SU-DHL-6 (cell line): ENCODE measurements around the gene TOGARAM2.

ENCODE experiments used
- H2AFZ ChIP-seq: fragments of 200-600 bp; sonication (generic); 2 replicates; pipeline ENCODE4 v1.6.1; 2014; ENCODE audit warnings: low read depth, mild to moderate bottlenecking, moderate library complexity, mixed read lengths, antibody characterized with exemption, low read length; ENCODE audit not compliant: severe bottlenecking
- H3F3A ChIP-seq: fragments of 200-600 bp; shearing (Covaris generic); 2 replicates; pipeline ENCODE4 v1.6.0; 2016; ENCODE audit warnings: antibody characterized with exemption, mild to moderate bottlenecking; ENCODE audit not compliant: insufficient read depth
- H3K27ac ChIP-seq: fragments of 200-600 bp; sonication (generic); 2 replicates; pipeline ENCODE4 v1.5.1; 2016; ENCODE audit warnings: low read depth, mild to moderate bottlenecking, low read length, moderate library complexity, mixed read lengths
- H3K27me3 ChIP-seq: fragments of 200-600 bp; sonication (generic), shearing (Covaris generic); 2 replicates; pipeline ENCODE4 v1.6.0; 2014; ENCODE audit warnings: mild to moderate bottlenecking, low read length
- H3K36me3 ChIP-seq: fragments of 200-600 bp; sonication (generic); 2 replicates; pipeline ENCODE4 v1.6.1; 2014; ENCODE audit warnings: mild to moderate bottlenecking, low read length, mixed read lengths
- H3K4me2 ChIP-seq: fragments of 300-600, 200-600 bp; shearing (Covaris generic), sonication (generic); 2 replicates; pipeline ENCODE4 v1.6.0; 2014; ENCODE audit warnings: low read length, low read depth, mild to moderate bottlenecking; ENCODE audit not compliant: poor library complexity, severe bottlenecking
- H3K4me3 ChIP-seq: fragments of 200-600 bp; sonication (generic); 2 replicates; pipeline ENCODE4 v1.5.1; 2014; ENCODE audit warnings: antibody characterized with exemption, low read length, mild to moderate bottlenecking, mixed read lengths; ENCODE audit not compliant: insufficient read depth, poor library complexity, severe bottlenecking
- H3K79me2 ChIP-seq: fragments of 200-600 bp; sonication (generic); 2 replicates; pipeline ENCODE4 v1.6.1; 2014; ENCODE audit warnings: mild to moderate bottlenecking, low read length, moderate library complexity; ENCODE audit not compliant: insufficient read depth
- H3K9ac ChIP-seq: fragments of 200-600 bp; sonication (generic); 2 replicates; pipeline ENCODE4 v1.7.0; 2014; ENCODE audit warnings: mild to moderate bottlenecking, low read length
- H3K9me2 ChIP-seq: fragments of 200-600 bp; sonication (generic); replicated peaks from 2 replicates; pipeline ENCODE4 v1.6.1; 2014; ENCODE audit warnings: low read length; ENCODE audit not compliant: insufficient read depth
- H3K9me3 ChIP-seq: fragments of 200-600 bp; sonication (generic); 2 replicates; pipeline ENCODE4 v1.6.1; 2014; ENCODE audit warnings: low read length, mixed read lengths; ENCODE audit not compliant: insufficient read depth
- H4K20me1 ChIP-seq: fragments of 200-600 bp; sonication (generic); 2 replicates; pipeline ENCODE4 v1.6.1; 2014; ENCODE audit warnings: low read depth, mild to moderate bottlenecking, antibody characterized with exemption, low read length, moderate library complexity, mixed read lengths
- EZH2phosphoT487 ChIP-seq: fragments of 200-600 bp; sonication (generic), shearing (Covaris generic); conservative IDR thresholded peaks from 2 replicates; pipeline ENCODE4 v1.6.1; 2018; ENCODE audit warnings: mild to moderate bottlenecking, antibody characterized with exemption, low read length, moderate library complexity, mixed read lengths
- TF ChIP-seq, protein P1 (sequence below): fragments of 200-600 bp; sonication (generic); IDR thresholded peaks from one replicate; pipeline ENCODE4 v1.5.1; 2017; ENCODE audit warnings: antibody characterized with exemption, mild to moderate bottlenecking, low read length, moderate library complexity; ENCODE audit not compliant: insufficient read depth, poor library complexity, severe bottlenecking

Gene TOGARAM2

DNA sequence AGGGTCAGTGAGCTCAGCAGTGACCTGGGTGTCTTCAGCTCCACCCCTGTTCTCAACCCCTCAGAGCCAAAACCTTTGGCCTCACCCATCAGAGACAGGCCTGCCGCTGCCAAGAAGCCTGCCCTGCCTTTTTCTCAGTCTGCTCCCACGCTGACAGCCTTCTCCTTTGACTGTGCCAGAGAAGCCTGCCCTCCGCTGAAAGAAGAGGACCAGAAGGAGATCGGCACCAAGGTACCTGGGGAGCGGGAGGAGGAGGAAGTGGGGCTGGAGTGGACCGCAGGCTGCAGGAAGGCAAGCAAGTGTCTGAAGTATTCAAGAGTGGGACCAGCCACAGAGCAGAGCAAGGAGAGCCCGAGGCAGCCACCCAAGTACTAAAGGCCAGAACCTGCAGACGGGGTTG, 33.2 kb downstream of the TOGARAM2 start:
- H3K27ac ChIP-seq, result no peak overlapping the region
- no peak for TF ChIP-seq EZH2phosphoT487
- TF ChIP-seq, protein P1, sequence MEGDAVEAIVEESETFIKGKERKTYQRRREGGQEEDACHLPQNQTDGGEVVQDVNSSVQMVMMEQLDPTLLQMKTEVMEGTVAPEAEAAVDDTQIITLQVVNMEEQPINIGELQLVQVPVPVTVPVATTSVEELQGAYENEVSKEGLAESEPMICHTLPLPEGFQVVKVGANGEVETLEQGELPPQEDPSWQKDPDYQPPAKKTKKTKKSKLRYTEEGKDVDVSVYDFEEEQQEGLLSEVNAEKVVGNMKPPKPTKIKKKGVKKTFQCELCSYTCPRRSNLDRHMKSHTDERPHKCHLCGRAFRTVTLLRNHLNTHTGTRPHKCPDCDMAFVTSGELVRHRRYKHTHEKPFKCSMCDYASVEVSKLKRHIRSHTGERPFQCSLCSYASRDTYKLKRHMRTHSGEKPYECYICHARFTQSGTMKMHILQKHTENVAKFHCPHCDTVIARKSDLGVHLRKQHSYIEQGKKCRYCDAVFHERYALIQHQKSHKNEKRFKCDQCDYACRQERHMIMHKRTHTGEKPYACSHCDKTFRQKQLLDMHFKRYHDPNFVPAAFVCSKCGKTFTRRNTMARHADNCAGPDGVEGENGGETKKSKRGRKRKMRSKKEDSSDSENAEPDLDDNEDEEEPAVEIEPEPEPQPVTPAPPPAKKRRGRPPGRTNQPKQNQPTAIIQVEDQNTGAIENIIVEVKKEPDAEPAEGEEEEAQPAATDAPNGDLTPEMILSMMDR, result no peak
- H4K20me1 ChIP-seq, result no peaks in the 10 kb centered on the region
- H3K27me3 ChIP-seq, result no peaks in the 10 kb centered on the region
- no peaks in the 10 kb centered on the region for H3F3A ChIP-seq
- no peak overlapping the region for H3K4me2 ChIP-seq
- H3K9me2 ChIP-seq, result no peaks in the 10 kb centered on the region
- H3K4me3 ChIP-seq, result no peak overlapping the region
- H3K9me3 ChIP-seq, result no peaks in the 10 kb centered on the region
- H2AFZ ChIP-seq, result no peak overlapping the region
- no peaks in the 10 kb centered on the region for H3K79me2 ChIP-seq
- no peaks in the 10 kb centered on the region for H3K36me3 ChIP-seq
- no peak overlapping the region for H3K9ac ChIP-seq

DNA sequence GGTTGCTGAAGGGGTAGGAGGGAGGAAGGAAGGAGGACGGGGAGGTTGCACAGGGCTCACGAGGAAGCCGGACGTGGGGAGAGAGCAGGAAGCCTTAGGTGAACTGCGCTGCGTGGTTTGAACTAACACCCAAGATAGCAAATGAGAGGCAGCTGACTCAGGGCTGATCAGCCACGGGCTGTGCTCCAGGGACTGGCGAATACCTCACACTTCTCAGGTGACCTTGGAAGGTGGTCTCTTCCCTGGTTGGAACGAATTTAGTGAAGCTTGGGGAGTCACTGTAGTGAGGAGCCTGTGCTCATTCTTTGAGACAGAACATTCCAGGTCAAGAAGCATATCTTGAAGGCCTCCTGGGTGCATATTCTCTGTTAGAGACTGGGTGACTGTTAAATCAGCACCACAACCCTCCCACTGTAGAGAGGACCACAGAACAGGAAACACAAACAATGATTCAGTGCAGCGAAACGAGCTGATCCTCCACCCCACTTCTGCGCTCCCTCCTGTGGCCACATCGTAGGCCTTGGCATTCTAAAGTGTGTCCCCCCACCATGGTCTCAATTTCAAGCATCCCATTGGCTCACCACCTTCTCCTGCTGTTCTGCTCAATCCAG, 33.8 kb downstream of the TOGARAM2 start:
- no peaks in the 10 kb centered on the region for H3K79me2 ChIP-seq
- no peak overlapping the region for H3K4me3 ChIP-seq
- no peak overlapping the region for H3K9ac ChIP-seq
- H3K9me3 ChIP-seq, result no peaks in the 10 kb centered on the region
- H3K36me3 ChIP-seq, result no peaks in the 10 kb centered on the region
- no peaks in the 10 kb centered on the region for H3F3A ChIP-seq
- no peak overlapping the region for H3K4me2 ChIP-seq
- H3K27me3 ChIP-seq, result no peaks in the 10 kb centered on the region
- no peak overlapping the region for H2AFZ ChIP-seq
- TF ChIP-seq, protein P1, result no peak
- TF ChIP-seq EZH2phosphoT487, result no peak
- no peaks in the 10 kb centered on the region for H4K20me1 ChIP-seq
- H3K9me2 ChIP-seq, result no peaks in the 10 kb centered on the region
- no peak overlapping the region for H3K27ac ChIP-seq

DNA sequence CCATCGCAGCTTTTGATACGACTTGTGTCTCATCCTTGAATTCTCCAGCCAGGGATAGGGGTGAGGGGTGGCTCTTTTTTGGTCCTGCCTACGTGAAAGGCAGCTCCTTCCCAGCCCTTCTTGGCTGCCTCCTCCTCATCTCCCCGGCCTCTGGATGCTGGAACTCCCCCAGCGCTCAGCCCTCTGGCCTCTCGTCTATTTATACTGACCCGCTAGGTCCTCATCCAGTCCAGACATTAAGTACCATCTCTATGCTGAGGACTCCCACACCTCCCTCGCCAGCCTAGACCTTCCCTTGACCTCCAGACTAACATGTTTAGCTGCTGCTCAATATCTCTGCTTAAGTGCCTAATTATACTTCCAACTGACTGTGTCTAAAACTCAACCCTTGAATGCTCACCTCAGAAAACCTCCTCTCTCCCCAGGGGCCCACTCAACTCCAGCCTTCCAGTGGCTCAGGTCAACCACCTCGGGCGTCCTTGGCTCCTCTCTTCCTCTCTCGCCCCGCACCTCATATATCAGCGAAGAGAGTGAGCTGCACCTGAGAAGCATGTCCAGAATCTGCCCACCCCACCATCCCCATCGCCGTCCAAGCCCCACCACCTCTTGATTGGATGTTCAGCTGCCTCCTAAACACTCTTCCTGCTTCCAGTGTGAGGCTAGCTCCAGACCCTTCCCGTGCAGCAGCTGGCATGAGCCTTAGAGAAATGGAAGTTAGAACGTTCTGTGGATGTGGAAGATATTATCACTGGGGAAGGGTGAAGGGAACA, 34.8 kb downstream of the TOGARAM2 start:
- Histone ChIP-seq H3K9ac (no peak overlapping the region), H2AFZ (no peak overlapping the region), H4K20me1 (no peaks in the 10 kb centered on the region), H3K36me3 (no peaks in the 10 kb centered on the region), H3K9me2 (no peaks in the 10 kb centered on the region), H3K27ac (no peak overlapping the region), H3K9me3 (no peaks in the 10 kb centered on the region), H3F3A (no peaks in the 10 kb centered on the region), H3K79me2 (no peaks in the 10 kb centered on the region), H3K4me2 (no peak overlapping the region), H3K4me3 (no peak overlapping the region), H3K27me3 (no peaks in the 10 kb centered on the region)
- no peak for TF ChIP-seq EZH2phosphoT487
- TF ChIP-seq, protein P1, result no peak
